HEK293 (cell line): ENCODE measurements around the gene UPK1A.
A peak's percentile ranks its signal among the peaks of the same experiment; 100 is the strongest.

Source experiments
- ATF2 ChIP-seq: fragments of 450-650 bp; formaldehyde crosslinking; IDR thresholded peaks from 2 replicates; pipeline ENCODE4 v1.5.1; 2016; ENCODE audit warnings: missing biosample characterization, missing genetic modification characterization, low read depth
- BCL11A ChIP-seq: fragments of 450-650 bp; formaldehyde crosslinking; IDR thresholded peaks from 2 replicates; pipeline ENCODE4 v1.5.1; 2016; ENCODE audit warnings: low read depth, missing biosample characterization, missing genetic modification characterization
- ELK4 ChIP-seq: IDR thresholded peaks from 2 replicates; pipeline ENCODE4 v1.6.1; 2011; ENCODE audit warnings: mild to moderate bottlenecking, low read depth, low read length, borderline replicate concordance
- GFI1B ChIP-seq: fragments of 450-650 bp; formaldehyde crosslinking; IDR thresholded peaks from 2 replicates; pipeline ENCODE4 v1.5.1; 2016; ENCODE audit warnings: missing biosample characterization, missing genetic modification characterization
- GLIS2 ChIP-seq: fragments of 450-650 bp; formaldehyde crosslinking; IDR thresholded peaks from 2 replicates; pipeline ENCODE4 v1.5.1; 2016; ENCODE audit warnings: missing biosample characterization, missing genetic modification characterization
- KLF9 ChIP-seq: fragments of 450-650 bp; formaldehyde crosslinking; IDR thresholded peaks from 2 replicates; pipeline ENCODE4 v1.5.1; 2016; ENCODE audit warnings: missing biosample characterization, missing genetic modification characterization, low read depth
- MYNN ChIP-seq: fragments of 450-650 bp; formaldehyde crosslinking; IDR thresholded peaks from 2 replicates; pipeline ENCODE4 v1.5.1; 2016; ENCODE audit warnings: missing biosample characterization, missing genetic modification characterization, borderline replicate concordance
- MZF1 ChIP-seq: fragments of 450-650 bp; formaldehyde crosslinking; IDR thresholded peaks from 2 replicates; pipeline ENCODE4 v1.5.1; 2017; ENCODE audit warnings: missing biosample characterization, missing genetic modification characterization, borderline replicate concordance
- PBX3 ChIP-seq: sonication (generic); formaldehyde crosslinking; IDR thresholded peaks from 2 replicates; pipeline ENCODE4 v1.8.1; 2022; ENCODE audit warnings: mild to moderate bottlenecking, moderate library complexity, missing genetic modification reagents
- SP2 ChIP-seq: fragments of 450-650 bp; formaldehyde crosslinking; IDR thresholded peaks from 2 replicates; pipeline ENCODE4 v1.5.1; 2016; ENCODE audit warnings: missing biosample characterization, missing genetic modification characterization
- YY1 ChIP-seq: fragments of 450-650 bp; formaldehyde crosslinking; IDR thresholded peaks from 2 replicates; pipeline ENCODE4 v1.5.1; 2018; ENCODE audit warnings: missing biosample characterization, missing genetic modification characterization
- ZBTB11 ChIP-seq: fragments of 450-650 bp; formaldehyde crosslinking; conservative IDR thresholded peaks from 2 replicates; pipeline ENCODE4 v1.5.1; 2016; ENCODE audit warnings: low read depth, missing biosample characterization, missing genetic modification characterization
- ZBTB26 ChIP-seq: fragments of 450-650 bp; formaldehyde crosslinking; optimal IDR thresholded peaks from 2 replicates; pipeline ENCODE3; 2016; ENCODE audit warnings: missing biosample characterization, mild to moderate bottlenecking, missing genetic modification characterization
- ZBTB6 ChIP-seq: fragments of 450-650 bp; formaldehyde crosslinking; IDR thresholded peaks from 2 replicates; pipeline ENCODE4 v1.5.1; 2017; ENCODE audit warnings: missing biosample characterization, missing genetic modification characterization
- ZNF146 ChIP-seq: fragments of 450-650 bp; formaldehyde crosslinking; IDR thresholded peaks from 2 replicates; pipeline ENCODE4 v1.5.1; 2016; ENCODE audit warnings: missing biosample characterization, missing genetic modification characterization
- ZNF174 ChIP-seq: fragments of 450-650 bp; formaldehyde crosslinking; IDR thresholded peaks from 2 replicates; pipeline ENCODE4 v1.5.0; 2017; ENCODE audit warnings: missing biosample characterization, mild to moderate bottlenecking, missing genetic modification characterization
- ZNF221 ChIP-seq: fragments of 450-650 bp; formaldehyde crosslinking; IDR thresholded peaks from 2 replicates; pipeline ENCODE4 v1.5.1; 2017; ENCODE audit warnings: missing biosample characterization, missing genetic modification characterization, borderline replicate concordance
- ZNF266 ChIP-seq: fragments of 450-650 bp; formaldehyde crosslinking; IDR thresholded peaks from 2 replicates; pipeline ENCODE4 v1.5.1; 2016; ENCODE audit warnings: missing biosample characterization, missing genetic modification characterization, low read depth
- ZNF394 ChIP-seq: fragments of 450-650 bp; formaldehyde crosslinking; IDR thresholded peaks from 2 replicates; pipeline ENCODE4 v1.5.1; 2016; ENCODE audit warnings: missing biosample characterization, missing genetic modification characterization, mild to moderate bottlenecking, moderate library complexity, borderline replicate concordance
- ZNF426 ChIP-seq: fragments of 450-650 bp; formaldehyde crosslinking; IDR thresholded peaks from 2 replicates; pipeline ENCODE4 v1.5.1; 2017; ENCODE audit warnings: missing biosample characterization, missing genetic modification characterization, mild to moderate bottlenecking, inconsistent platforms, moderate library complexity
- ZNF473 ChIP-seq: fragments of 450-650 bp; formaldehyde crosslinking; IDR thresholded peaks from 2 replicates; pipeline ENCODE4 v1.5.1; 2017; ENCODE audit warnings: missing biosample characterization, missing genetic modification characterization
- ZNF521 ChIP-seq: fragments of 450-650 bp; formaldehyde crosslinking; IDR thresholded peaks from 2 replicates; pipeline ENCODE4 v1.5.1; 2017; ENCODE audit warnings: missing biosample characterization, mild to moderate bottlenecking, missing genetic modification characterization
- ZNF558 ChIP-seq: fragments of 450-650 bp; formaldehyde crosslinking; IDR thresholded peaks from 2 replicates; pipeline ENCODE4 v1.5.1; 2016; ENCODE audit warnings: missing biosample characterization, missing genetic modification characterization
- ZNF580 ChIP-seq: fragments of 450-650 bp; formaldehyde crosslinking; IDR thresholded peaks from 2 replicates; pipeline ENCODE4 v1.5.1; 2016; ENCODE audit warnings: missing biosample characterization, missing genetic modification characterization
- ZNF600 ChIP-seq: fragments of 450-650 bp; formaldehyde crosslinking; IDR thresholded peaks from 2 replicates; pipeline ENCODE4 v1.5.1; 2016; ENCODE audit warnings: missing biosample characterization, missing genetic modification characterization
- ZNF621 ChIP-seq: fragments of 450-650 bp; formaldehyde crosslinking; IDR thresholded peaks from 2 replicates; pipeline ENCODE4 v1.5.1; 2017; ENCODE audit warnings: missing biosample characterization, missing genetic modification characterization
- ZNF626 ChIP-seq: fragments of 450-650 bp; sonication (Bioruptor Pico); formaldehyde crosslinking; IDR thresholded peaks from 2 replicates; pipeline ENCODE4 v1.5.1; 2018; ENCODE audit warnings: missing biosample characterization, missing genetic modification characterization, inconsistent platforms
- ZSCAN23 ChIP-seq: fragments of 450-650 bp; formaldehyde crosslinking; IDR thresholded peaks from 2 replicates; pipeline ENCODE4 v1.5.1; 2016; ENCODE audit warnings: missing biosample characterization, missing genetic modification characterization
- ZXDB ChIP-seq: fragments of 450-650 bp; formaldehyde crosslinking; IDR thresholded peaks from 2 replicates; pipeline ENCODE4 v1.5.1; 2016; ENCODE audit warnings: missing biosample characterization, missing genetic modification characterization

Gene UPK1A

GRCh38 chr19:35648017-35648961 lies 18.0 kb upstream of the UPK1A start, which contains the start of gene COX6B1 (continued):
- TF ChIP-seq BCL11A (tag by site-specific recombination) (no peak), MZF1 (tag by site-specific recombination) (no peak), SP2 (peak; percentile 100), MYNN (tag by site-specific recombination) (no peak), ZBTB26 (tag by site-specific recombination) (peak; percentile 20), ZBTB11 (tag by site-specific recombination) (peak; percentile 98), ZXDB (peak; percentile 85), ZNF473 (no peak), ZNF521 (tag by site-specific recombination) (no peak), ZNF426 (no peak), ZNF600 (peak; percentile 24), ATF2 (tag by site-specific recombination) (peak; percentile 39; the same call in 1 of the 2 replicates), ZNF266 (tag by site-specific recombination) (no peak), PBX3 (no peak; the same call in 1 of the 2 replicates), GFI1B (tag by site-specific recombination) (0 out of 2 replicates have a peak, but pooled peaks have one; percentile 5), ZNF174 (tag by site-specific recombination) (no peak), GLIS2 (tag by site-specific recombination) (peak; percentile 81), YY1 (tag by site-specific recombination) (no peak; the same call in 1 of the 2 replicates), ELK4 (0 out of 2 replicates have a peak, but pooled peaks have one; percentile 62), ZNF626 (tag by site-specific recombination) (no peak), ZNF221 (tag by site-specific recombination) (no peak), ZNF580 (tag by site-specific recombination) (peak; percentile 83; the same call in 1 of the 2 replicates), ZNF621 (tag by site-specific recombination) (no peak), ZNF558 (tag by site-specific recombination) (no peak), ZSCAN23 (tag by site-specific recombination) (no peak), ZBTB6 (tag by site-specific recombination) (peak; percentile 67; the same call in 1 of the 2 replicates), ZNF146 (tag by site-specific recombination) (no peak), ZNF394 (tag by site-specific recombination) (0 out of 2 replicates have a peak, but pooled peaks have one; percentile 8), KLF9 (tag by site-specific recombination) (0 out of 2 replicates have a peak, but pooled peaks have one; percentile 26)
